HEK293 (cell line): ENCODE results near the gene RBM19.

Source experiments
- CTCF ChIA-PET: fragments of 350-600 bp; formaldehyde crosslinking; extraction: SDS; loops from one replicate; lab custom pipeline; 2021; ENCODE audit warnings: antibody characterized with exemption; lab: Yijun Ruan, JAX
- POLR2A ChIA-PET: fragments of 300-600 bp; formaldehyde crosslinking; extraction: SDS; loops from one replicate; lab custom pipeline; 2020; ENCODE audit warnings: antibody characterized with exemption, inconsistent platforms; lab: Yijun Ruan, JAX
- H3K27ac ChIP-seq: fragments of 200-500 bp; sonication (Bioruptor generic); 2 replicates; pipeline ENCODE4 v1.5.1; 2014; ENCODE audit warnings: low read depth, low read length, control low read depth, inconsistent platforms; ENCODE audit errors: extremely low read depth
- H3K36me3 ChIP-seq, 2 experiments: fragments of 200-500 bp in 1 of 2; sonication (Bioruptor generic) in 1 of 2; 1 replicate in 1 of 2; 2 replicates in 1 of 2; pipeline ENCODE4 v1.5.1; 2014 to 2017; ENCODE audit warnings: inconsistent platforms in 2 of 2, low read length in 2 of 2; ENCODE audit not compliant: control insufficient read depth in 2 of 2, insufficient read depth in 1 of 2
- H3K4me1 ChIP-seq: fragments of 200-500 bp; sonication (Bioruptor generic); 2 replicates; pipeline ENCODE4 v1.5.1; 2014; ENCODE audit warnings: mild to moderate bottlenecking, low read length, inconsistent platforms; ENCODE audit not compliant: control insufficient read depth, insufficient read depth
- H3K4me3 ChIP-seq: 2 replicates; pipeline ENCODE4 v1.5.1; 2011; ENCODE audit warnings: low read depth, mild to moderate bottlenecking, control low read depth, low read length, moderate library complexity
- H3K9me3 ChIP-seq: fragments of 200-500 bp; sonication (Bioruptor generic); 2 replicates; pipeline ENCODE4 v1.5.1; 2014; ENCODE audit warnings: low read depth, low read length, inconsistent platforms; ENCODE audit not compliant: control insufficient read depth, insufficient read depth
- EGR2 ChIP-seq: fragments of 450-650 bp; formaldehyde crosslinking; IDR thresholded peaks from 2 replicates; pipeline ENCODE4 v1.5.1; 2016; ENCODE audit warnings: low read depth, missing biosample characterization, missing genetic modification characterization
- GFI1B ChIP-seq: fragments of 450-650 bp; formaldehyde crosslinking; IDR thresholded peaks from 2 replicates; pipeline ENCODE4 v1.5.1; 2016; ENCODE audit warnings: missing biosample characterization, missing genetic modification characterization
- GLI4 ChIP-seq: fragments of 450-650 bp; formaldehyde crosslinking; IDR thresholded peaks from 2 replicates; pipeline ENCODE4 v1.5.1; 2016; ENCODE audit warnings: missing biosample characterization, missing genetic modification characterization
- MZF1 ChIP-seq: fragments of 450-650 bp; formaldehyde crosslinking; IDR thresholded peaks from 2 replicates; pipeline ENCODE4 v1.5.1; 2017; ENCODE audit warnings: missing biosample characterization, missing genetic modification characterization, borderline replicate concordance
- SETDB1 ChIP-seq: IDR thresholded peaks from one replicate; pipeline ENCODE4 v1.6.1; 2017; ENCODE audit warnings: mild to moderate bottlenecking, low read length, moderate library complexity, mixed read lengths; ENCODE audit not compliant: insufficient read length
- ZNF350 ChIP-seq: fragments of 450-650 bp; formaldehyde crosslinking; IDR thresholded peaks from 2 replicates; pipeline ENCODE4 v1.5.0; 2017; ENCODE audit warnings: missing biosample characterization, mild to moderate bottlenecking, missing genetic modification characterization
- ZNF530 ChIP-seq: fragments of 450-650 bp; formaldehyde crosslinking; IDR thresholded peaks from 2 replicates; pipeline ENCODE4 v1.5.1; 2016; ENCODE audit warnings: low read depth, missing biosample characterization, missing genetic modification characterization
- ZNF548 ChIP-seq: fragments of 450-650 bp; formaldehyde crosslinking; IDR thresholded peaks from 2 replicates; pipeline ENCODE4 v1.5.1; 2016; ENCODE audit warnings: missing biosample characterization, missing genetic modification characterization
- ZNF560 ChIP-seq: fragments of 450-650 bp; formaldehyde crosslinking; IDR thresholded peaks from 2 replicates; pipeline ENCODE4 v1.5.1; 2017; ENCODE audit warnings: missing biosample characterization, missing genetic modification characterization, borderline replicate concordance
- ZNF585B ChIP-seq: fragments of 450-650 bp; formaldehyde crosslinking; IDR thresholded peaks from 2 replicates; pipeline ENCODE4 v1.5.1; 2016; ENCODE audit warnings: missing biosample characterization, missing genetic modification characterization
- ZNF624 ChIP-seq: fragments of 450-650 bp; formaldehyde crosslinking; IDR thresholded peaks from 2 replicates; pipeline ENCODE4 v1.5.1; 2017; ENCODE audit warnings: missing biosample characterization, missing genetic modification characterization
- ZNF670 ChIP-seq: fragments of 450-650 bp; formaldehyde crosslinking; IDR thresholded peaks from 2 replicates; pipeline ENCODE4 v1.5.1; 2016; ENCODE audit warnings: missing biosample characterization, missing genetic modification characterization, low read depth
- ZNF707 ChIP-seq: fragments of 450-650 bp; formaldehyde crosslinking; IDR thresholded peaks from 2 replicates; pipeline ENCODE4 v1.5.1; 2016; ENCODE audit warnings: missing biosample characterization, missing genetic modification characterization
- ZNF843 ChIP-seq: fragments of 450-650 bp; formaldehyde crosslinking; IDR thresholded peaks from 2 replicates; pipeline ENCODE4 v1.5.1; 2016; ENCODE audit warnings: missing biosample characterization, missing genetic modification characterization
- ZSCAN23 ChIP-seq: fragments of 450-650 bp; formaldehyde crosslinking; IDR thresholded peaks from 2 replicates; pipeline ENCODE4 v1.5.1; 2016; ENCODE audit warnings: missing biosample characterization, missing genetic modification characterization
- TF ChIP-seq, protein P1 (sequence below): fragments of 450-650 bp; formaldehyde crosslinking; IDR thresholded peaks from 2 replicates; pipeline ENCODE4 v1.5.1; 2016; ENCODE audit warnings: missing biosample characterization, missing genetic modification characterization
- TF ChIP-seq, protein P2 (sequence below): fragments of 450-650 bp; formaldehyde crosslinking; IDR thresholded peaks from 2 replicates; pipeline ENCODE4 v1.5.1; 2016; ENCODE audit warnings: missing biosample characterization, missing genetic modification characterization
- TF ChIP-seq, protein P3 (sequence below): fragments of 450-650 bp; formaldehyde crosslinking; IDR thresholded peaks from 2 replicates; pipeline ENCODE4 v1.5.0; 2017; ENCODE audit warnings: missing biosample characterization, missing genetic modification characterization, borderline replicate concordance
- TF ChIP-seq, protein P4 (sequence below): fragments of 450-650 bp; formaldehyde crosslinking; IDR thresholded peaks from 2 replicates; pipeline ENCODE4 v1.5.1; 2016; ENCODE audit warnings: missing biosample characterization, missing genetic modification characterization, borderline replicate concordance
- TF ChIP-seq, protein P5 (sequence below): fragments of 450-650 bp; formaldehyde crosslinking; IDR thresholded peaks from 2 replicates; pipeline ENCODE4 v1.5.1; 2017; ENCODE audit warnings: missing biosample characterization, missing genetic modification characterization
- TF ChIP-seq, protein P6 (sequence below): fragments of 450-650 bp; formaldehyde crosslinking; IDR thresholded peaks from 2 replicates; pipeline ENCODE4 v1.5.1; 2016; ENCODE audit warnings: missing biosample characterization, missing genetic modification characterization

The RBM19 gene

DNA sequence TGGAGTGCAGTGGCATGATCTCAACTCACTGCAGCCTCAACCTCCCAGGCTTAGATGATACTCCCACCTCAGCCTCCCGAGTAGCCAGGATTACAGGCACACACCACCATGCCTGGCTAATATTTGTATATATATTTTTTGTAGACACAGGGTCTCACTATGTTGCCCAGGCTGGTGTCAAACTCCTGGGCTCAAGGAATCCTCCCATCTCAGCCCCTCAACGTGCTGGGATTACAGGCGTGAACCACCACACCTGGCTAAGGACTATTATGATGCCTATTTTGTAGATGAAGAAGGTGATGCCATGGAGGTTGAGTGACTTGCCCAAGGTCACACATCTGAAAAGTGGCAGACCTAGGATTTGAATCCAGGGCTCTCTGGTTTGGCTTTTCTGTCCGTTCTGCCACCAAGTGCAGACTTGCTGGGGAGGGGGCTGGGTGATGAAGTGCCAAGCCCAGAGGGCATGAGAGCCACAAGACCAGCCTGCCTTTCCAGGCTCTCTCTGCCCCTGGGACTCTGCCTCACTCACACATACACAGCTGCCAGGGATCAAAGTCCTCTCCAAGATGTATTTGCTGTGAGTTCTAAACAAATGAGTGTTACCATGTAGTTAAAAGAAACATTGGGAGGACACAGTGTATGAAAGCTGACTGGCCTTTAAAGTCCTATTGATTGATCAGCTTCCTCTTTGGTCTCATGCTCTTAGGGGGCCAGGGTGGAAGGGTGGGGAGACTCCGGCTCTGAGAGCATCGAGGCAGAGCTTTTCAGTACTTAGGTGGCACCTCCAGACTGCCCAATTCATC lies 21.3 kb upstream of the RBM19 start (continued):
- TF ChIP-seq, protein P1, sequence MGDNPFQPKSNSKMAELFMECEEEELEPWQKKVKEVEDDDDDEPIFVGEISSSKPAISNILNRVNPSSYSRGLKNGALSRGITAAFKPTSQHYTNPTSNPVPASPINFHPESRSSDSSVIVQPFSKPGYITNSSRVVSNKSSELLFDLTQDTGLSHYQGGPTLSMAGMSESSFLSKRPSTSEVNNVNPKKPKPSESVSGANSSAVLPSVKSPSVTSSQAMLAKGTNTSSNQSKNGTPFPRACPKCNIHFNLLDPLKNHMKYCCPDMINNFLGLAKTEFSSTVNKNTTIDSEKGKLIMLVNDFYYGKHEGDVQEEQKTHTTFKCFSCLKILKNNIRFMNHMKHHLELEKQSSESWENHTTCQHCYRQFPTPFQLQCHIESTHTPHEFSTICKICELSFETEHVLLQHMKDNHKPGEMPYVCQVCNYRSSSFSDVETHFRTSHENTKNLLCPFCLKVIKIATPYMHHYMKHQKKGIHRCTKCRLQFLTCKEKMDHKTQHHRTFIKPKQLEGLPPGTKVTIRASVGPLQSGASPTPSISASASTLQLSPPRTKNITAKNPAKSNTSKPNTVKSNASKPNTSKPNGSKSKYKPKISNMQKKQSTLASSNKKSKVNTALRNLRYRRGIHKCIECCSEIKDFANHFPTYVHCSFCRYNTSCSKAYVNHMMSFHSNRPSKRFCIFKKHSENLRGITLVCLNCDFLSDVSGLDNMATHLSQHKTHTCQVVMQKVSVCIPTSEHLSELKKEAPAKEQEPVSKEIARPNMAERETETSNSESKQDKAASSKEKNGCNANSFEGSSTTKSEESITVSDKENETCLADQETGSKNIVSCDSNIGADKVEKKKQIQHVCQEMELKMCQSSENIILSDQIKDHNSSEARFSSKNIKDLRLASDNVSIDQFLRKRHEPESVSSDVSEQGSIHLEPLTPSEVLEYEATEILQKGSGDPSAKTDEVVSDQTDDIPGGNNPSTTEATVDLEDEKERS (tag by site-specific recombination) = no peak
- no peak for TF ChIP-seq ZNF530
- TF ChIP-seq ZNF585B (tag by site-specific recombination) = no peak
- TF ChIP-seq, protein P2, sequence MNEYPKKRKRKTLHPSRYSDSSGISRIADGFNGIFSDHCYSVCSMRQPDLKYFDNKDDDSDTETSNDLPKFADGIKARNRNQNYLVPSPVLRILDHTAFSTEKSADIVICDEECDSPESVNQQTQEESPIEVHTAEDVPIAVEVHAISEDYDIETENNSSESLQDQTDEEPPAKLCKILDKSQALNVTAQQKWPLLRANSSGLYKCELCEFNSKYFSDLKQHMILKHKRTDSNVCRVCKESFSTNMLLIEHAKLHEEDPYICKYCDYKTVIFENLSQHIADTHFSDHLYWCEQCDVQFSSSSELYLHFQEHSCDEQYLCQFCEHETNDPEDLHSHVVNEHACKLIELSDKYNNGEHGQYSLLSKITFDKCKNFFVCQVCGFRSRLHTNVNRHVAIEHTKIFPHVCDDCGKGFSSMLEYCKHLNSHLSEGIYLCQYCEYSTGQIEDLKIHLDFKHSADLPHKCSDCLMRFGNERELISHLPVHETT (tag by site-specific recombination) = no peak
- TF ChIP-seq, protein P3, sequence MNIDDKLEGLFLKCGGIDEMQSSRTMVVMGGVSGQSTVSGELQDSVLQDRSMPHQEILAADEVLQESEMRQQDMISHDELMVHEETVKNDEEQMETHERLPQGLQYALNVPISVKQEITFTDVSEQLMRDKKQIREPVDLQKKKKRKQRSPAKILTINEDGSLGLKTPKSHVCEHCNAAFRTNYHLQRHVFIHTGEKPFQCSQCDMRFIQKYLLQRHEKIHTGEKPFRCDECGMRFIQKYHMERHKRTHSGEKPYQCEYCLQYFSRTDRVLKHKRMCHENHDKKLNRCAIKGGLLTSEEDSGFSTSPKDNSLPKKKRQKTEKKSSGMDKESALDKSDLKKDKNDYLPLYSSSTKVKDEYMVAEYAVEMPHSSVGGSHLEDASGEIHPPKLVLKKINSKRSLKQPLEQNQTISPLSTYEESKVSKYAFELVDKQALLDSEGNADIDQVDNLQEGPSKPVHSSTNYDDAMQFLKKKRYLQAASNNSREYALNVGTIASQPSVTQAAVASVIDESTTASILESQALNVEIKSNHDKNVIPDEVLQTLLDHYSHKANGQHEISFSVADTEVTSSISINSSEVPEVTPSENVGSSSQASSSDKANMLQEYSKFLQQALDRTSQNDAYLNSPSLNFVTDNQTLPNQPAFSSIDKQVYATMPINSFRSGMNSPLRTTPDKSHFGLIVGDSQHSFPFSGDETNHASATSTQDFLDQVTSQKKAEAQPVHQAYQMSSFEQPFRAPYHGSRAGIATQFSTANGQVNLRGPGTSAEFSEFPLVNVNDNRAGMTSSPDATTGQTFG (tag by site-specific recombination) = no peak
- TF ChIP-seq GLI4 (tag by site-specific recombination) = no peak

DNA sequence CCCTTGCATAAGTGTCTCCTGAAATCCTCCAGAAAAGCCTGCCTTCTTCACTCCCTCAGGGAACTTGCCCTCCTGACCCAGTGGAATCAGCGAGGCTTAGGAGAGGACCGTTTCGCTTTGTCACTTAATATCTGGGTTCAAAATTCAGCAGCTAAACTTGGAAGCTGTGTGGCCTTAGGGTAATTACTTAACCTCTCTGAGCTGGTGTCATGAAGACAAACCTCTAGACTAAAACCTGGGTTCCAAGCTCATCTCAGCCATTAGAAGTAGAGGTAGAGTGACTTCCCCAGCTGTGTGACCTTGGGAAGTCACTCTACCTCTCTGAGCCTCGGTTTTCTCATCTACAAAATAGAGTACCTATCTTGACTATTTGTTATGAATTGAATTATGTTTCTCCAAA lies 18.3 kb upstream of the RBM19 start:
- Histone ChIP-seq H3K4me1 (no peaks in the 10 kb centered on the region), H3K4me3 (no peak overlapping the region), H3K36me3 (no peaks in the 10 kb centered on the region), H3K9me3 (no peaks in the 10 kb centered on the region), H3K27ac (no peak overlapping the region)
- ChIA-PET CTCF (interaction anchor here (0.6 kb wide), 1 partner anchor 233 kb away, joined by 3 read pairs; no protein-coding TSS in a partner anchor), POLR2A (no interaction called here)
- TF ChIP-seq ZNF624 (tag by site-specific recombination) (no peak), MZF1 (no peak), ZNF350 (tag by site-specific recombination) (no peak), ZNF530 (no peak), GFI1B (no peak), ZNF560 (no peak), EGR2 (no peak), ZNF670 (no peak), ZNF548 (tag by site-specific recombination) (no peak), ZNF843 (tag by site-specific recombination) (no peak), ZNF707 (tag by site-specific recombination) (no peak), ZSCAN23 (tag by site-specific recombination) (no peak), SETDB1 (no peak)
- TF ChIP-seq, protein P4, sequence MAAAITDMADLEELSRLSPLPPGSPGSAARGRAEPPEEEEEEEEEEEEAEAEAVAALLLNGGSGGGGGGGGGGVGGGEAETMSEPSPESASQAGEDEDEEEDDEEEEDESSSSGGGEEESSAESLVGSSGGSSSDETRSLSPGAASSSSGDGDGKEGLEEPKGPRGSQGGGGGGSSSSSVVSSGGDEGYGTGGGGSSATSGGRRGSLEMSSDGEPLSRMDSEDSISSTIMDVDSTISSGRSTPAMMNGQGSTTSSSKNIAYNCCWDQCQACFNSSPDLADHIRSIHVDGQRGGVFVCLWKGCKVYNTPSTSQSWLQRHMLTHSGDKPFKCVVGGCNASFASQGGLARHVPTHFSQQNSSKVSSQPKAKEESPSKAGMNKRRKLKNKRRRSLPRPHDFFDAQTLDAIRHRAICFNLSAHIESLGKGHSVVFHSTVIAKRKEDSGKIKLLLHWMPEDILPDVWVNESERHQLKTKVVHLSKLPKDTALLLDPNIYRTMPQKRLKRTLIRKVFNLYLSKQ (tag by site-specific recombination) = no peak
- TF ChIP-seq, protein P5, sequence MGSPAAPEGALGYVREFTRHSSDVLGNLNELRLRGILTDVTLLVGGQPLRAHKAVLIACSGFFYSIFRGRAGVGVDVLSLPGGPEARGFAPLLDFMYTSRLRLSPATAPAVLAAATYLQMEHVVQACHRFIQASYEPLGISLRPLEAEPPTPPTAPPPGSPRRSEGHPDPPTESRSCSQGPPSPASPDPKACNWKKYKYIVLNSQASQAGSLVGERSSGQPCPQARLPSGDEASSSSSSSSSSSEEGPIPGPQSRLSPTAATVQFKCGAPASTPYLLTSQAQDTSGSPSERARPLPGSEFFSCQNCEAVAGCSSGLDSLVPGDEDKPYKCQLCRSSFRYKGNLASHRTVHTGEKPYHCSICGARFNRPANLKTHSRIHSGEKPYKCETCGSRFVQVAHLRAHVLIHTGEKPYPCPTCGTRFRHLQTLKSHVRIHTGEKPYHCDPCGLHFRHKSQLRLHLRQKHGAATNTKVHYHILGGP (tag by site-specific recombination) = no peak
- TF ChIP-seq, protein P6, sequence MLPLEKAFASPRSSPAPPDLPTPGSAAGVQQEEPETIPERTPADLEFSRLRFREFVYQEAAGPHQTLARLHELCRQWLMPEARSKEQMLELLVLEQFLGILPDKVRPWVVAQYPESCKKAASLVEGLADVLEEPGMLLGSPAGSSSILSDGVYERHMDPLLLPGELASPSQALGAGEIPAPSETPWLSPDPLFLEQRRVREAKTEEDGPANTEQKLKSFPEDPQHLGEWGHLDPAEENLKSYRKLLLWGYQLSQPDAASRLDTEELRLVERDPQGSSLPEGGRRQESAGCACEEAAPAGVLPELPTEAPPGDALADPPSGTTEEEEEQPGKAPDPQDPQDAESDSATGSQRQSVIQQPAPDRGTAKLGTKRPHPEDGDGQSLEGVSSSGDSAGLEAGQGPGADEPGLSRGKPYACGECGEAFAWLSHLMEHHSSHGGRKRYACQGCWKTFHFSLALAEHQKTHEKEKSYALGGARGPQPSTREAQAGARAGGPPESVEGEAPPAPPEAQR (tag by site-specific recombination) = no peak
